K562 (cell line): ENCODE results near the gene GPRC6A. TPM values are rescaled to one million over a fixed set of nuclear protein-coding genes. Genes with fewer than 3 reads are reported as not detected.

Source experiments
- ATAC-seq: fragments of 200-7000 bp; cut with Tn5 transposase; 3 replicates; pipeline ENCODE4 v1.9.1; 2020; ENCODE audit warnings: moderate library complexity
- BruUV-seq: library from RNA; stranded (reverse); fragments of 400-500 nt; replicated peaks from 2 replicates; lab custom pipeline; 2021; lab: Mats Ljungman, UMichigan
- CTCF ChIA-PET: fragments of 300-600 bp; formaldehyde crosslinking; extraction: SDS; loops from one replicate; lab custom pipeline; 2021; ENCODE audit warnings: low intra/inter-chr PET ratio; lab: Yijun Ruan, JAX
- POLR2A ChIA-PET: fragments of 300-600, 350-650 bp; sonication (Branson Sonifier 250); formaldehyde crosslinking; extraction: SDS; loops from one replicate; lab custom pipeline; 2021; ENCODE audit warnings: antibody characterized with exemption, inconsistent platforms; lab: Yijun Ruan, JAX
- DNase-seq, 4 experiments: peaks; one replicate each; pipeline versions ENCODE4 v3.0.0 to v3.0.0-alpha.2; 2011 to 2018; ENCODE audit warnings: low spot score in 3 of 4, mixed read lengths in 3 of 4; ENCODE audit errors: extremely low read depth in 1 of 4
- FAIRE-seq: peaks from 2 replicates; lab custom pipeline; 2011; peaks lifted over from hg19 to GRCh38; lab: Jason Lieb, UNC
- H2AFZ ChIP-seq: 2 replicates; pipeline ENCODE4 v1.6.0; 2011; ENCODE audit warnings: low read depth, low read length, control low read depth, inconsistent platforms
- H3K27ac ChIP-seq: fragments of 200-600 bp; 3 replicates; pipeline ENCODE4 v1.8.0; 2011; ENCODE audit warnings: low read depth, mild to moderate bottlenecking, control low read depth, inconsistent platforms, low read length, moderate library complexity, mixed read lengths; ENCODE audit errors: extremely low read depth
- H3K27me3 ChIP-seq, 2 experiments: fragments of 300-600 bp in 1 of 2; 2 replicates in 1 of 2; 3 replicates in 1 of 2; pipeline versions ENCODE4 v1.6.0 to v1.8.0; 2011; ENCODE audit warnings: inconsistent platforms in 2 of 2, low read length in 2 of 2, mild to moderate bottlenecking in 1 of 2, mixed read lengths in 1 of 2, moderate library complexity in 1 of 2; ENCODE audit not compliant: control insufficient read depth in 2 of 2, insufficient read depth in 2 of 2
- H3K36me3 ChIP-seq: fragments of 300-600 bp; 3 replicates; pipeline ENCODE4 v1.8.0; 2011; ENCODE audit warnings: mild to moderate bottlenecking, low read length, inconsistent platforms; ENCODE audit not compliant: control insufficient read depth, insufficient read depth
- H3K4me1 ChIP-seq, 2 experiments: fragments of 200-600 bp in 1 of 2; replicated peaks in 1 of 2; 2 replicates in 1 of 2; 3 replicates in 1 of 2; pipeline versions ENCODE4 v1.5.1 to v1.8.0; 2011; ENCODE audit warnings: inconsistent platforms in 2 of 2, low read length in 2 of 2, mild to moderate bottlenecking in 1 of 2, mixed read lengths in 1 of 2, moderate library complexity in 1 of 2; ENCODE audit not compliant: control insufficient read depth in 2 of 2, insufficient read depth in 2 of 2
- H3K4me2 ChIP-seq: 2 replicates; pipeline ENCODE4 v1.6.1; 2011; ENCODE audit warnings: low read length, control low read depth, inconsistent platforms, mixed read lengths; ENCODE audit not compliant: insufficient read depth
- H3K4me3 ChIP-seq: fragments of 200-600 bp; sonication (generic), shearing (Covaris generic); 2 replicates; pipeline ENCODE4 v1.5.1; 2016; ENCODE audit warnings: control low read depth, inconsistent platforms
- H3K79me2 ChIP-seq: fragments of 200-600 bp; 3 replicates; pipeline ENCODE4 v1.8.0; 2011; ENCODE audit warnings: low read length, inconsistent platforms; ENCODE audit not compliant: control insufficient read depth, insufficient read depth
- H3K9ac ChIP-seq, 2 experiments: 2 replicates each; pipeline versions ENCODE4 v1.6.0 to v1.6.1; 2011; ENCODE audit warnings: low read depth in 2 of 2, low read length in 2 of 2, control low read depth in 1 of 2, inconsistent platforms in 1 of 2, mild to moderate bottlenecking in 1 of 2, mixed read lengths in 1 of 2; ENCODE audit not compliant: insufficient read depth in 1 of 2
- H3K9me1 ChIP-seq: one replicate; pipeline ENCODE4 v1.6.0; 2011; ENCODE audit warnings: inconsistent platforms, mild to moderate bottlenecking, low read length, moderate library complexity; ENCODE audit not compliant: control insufficient read depth, insufficient read depth
- H3K9me3 ChIP-seq: replicated peaks from 2 replicates; pipeline ENCODE4 v1.5.1; 2011; ENCODE audit warnings: low read depth, low read length, inconsistent platforms; ENCODE audit not compliant: control insufficient read depth, insufficient read depth
- H4K20me1 ChIP-seq: replicated peaks from 2 replicates; pipeline ENCODE4 v1.6.1; 2011; ENCODE audit warnings: low read length, inconsistent platforms, mixed read lengths; ENCODE audit not compliant: control insufficient read depth, insufficient read depth
- CBX3 ChIP-seq, 2 experiments: IDR thresholded peaks; 1 replicate in 1 of 2; 2 replicates in 1 of 2; pipeline ENCODE4 v1.6.1; 2012; ENCODE audit warnings: inconsistent platforms in 2 of 2, low read length in 2 of 2, borderline replicate concordance in 1 of 2, control low read depth in 1 of 2
- HOXB6 ChIP-seq: fragments of 250-450 bp; sonication (Bioruptor Pico); IDR thresholded peaks from 2 replicates; pipeline ENCODE4 v1.5.1; 2022; ENCODE audit warnings: mild to moderate bottlenecking, borderline replicate concordance
- KDM4B ChIP-seq, 2 experiments: fragments of 450-650 bp in 1 of 2; sonication (generic) in 1 of 2; IDR thresholded peaks; 2 replicates each; pipeline ENCODE4 v1.6.1; 2016 to 2017; ENCODE audit warnings: borderline replicate concordance in 2 of 2, antibody characterized with exemption in 1 of 2, low read depth in 1 of 2, mild to moderate bottlenecking in 1 of 2
- MAFG ChIP-seq: fragments of 450-650 bp; conservative IDR thresholded peaks from 2 replicates; pipeline ENCODE4 v1.6.1; 2016; ENCODE audit warnings: missing genetic modification characterization, missing compliant biosample characterization
- PYGO2 ChIP-seq: fragments of 450-650 bp; IDR thresholded peaks from 2 replicates; pipeline ENCODE4 v1.6.1; 2016; ENCODE audit warnings: mild to moderate bottlenecking, missing genetic modification characterization, moderate library complexity, missing compliant biosample characterization
- TBL1XR1 ChIP-seq, 2 experiments: IDR thresholded peaks; 2 replicates each; pipeline ENCODE4 v1.6.1; 2012; ENCODE audit warnings: improper control_type of control experiment in 2 of 2, low read length in 2 of 2, mild to moderate bottlenecking in 1 of 2
- ZNF609 ChIP-seq: sonication (generic); formaldehyde crosslinking; IDR thresholded peaks from 2 replicates; pipeline ENCODE4 v1.8.1; 2023; ENCODE audit warnings: missing genetic modification reagents, mild to moderate bottlenecking, borderline replicate concordance
- in situ Hi-C: fragments of 300-500 bp; cut with MboI; formaldehyde crosslinking; loops from 4 replicates; pipeline ENCODE4 v1.15.0; 2018; ENCODE audit warnings: inconsistent platforms, mixed read lengths
- intact Hi-C: fragments of 100-400 bp; cut with micrococcal nuclease; formaldehyde crosslinking; loops from 2 replicates; pipeline ENCODE4 v1.14.2; 2022
- polyA plus RNA-seq, 8 experiments: library from polyadenylated mRNA; depleted of rRNA in 4 of 8; stranded (reverse) in 5 of 8; unstranded in 3 of 8; fragments of >200 nt; fragmentation: Nextera tagmentation in 2 of 8; fragmentation: Illumina TruSeq in 1 of 8; extraction: Ambion mirVana in 2 of 8; extraction: Trizol in 1 of 8; gene quantifications; 2 replicates each; pipeline versions ENCODE4 v1.2.1 to v1.2.3, GENCODE V29; 2011 to 2014; ENCODE audit warnings: inconsistent platforms in 1 of 8, missing spikeins in 1 of 8
- total RNA-seq, 7 experiments: library from RNA; depleted of rRNA in 6 of 7; stranded (reverse); fragments of >200 nt in 6 of 7; fragmentation: Illumina TruSeq in 2 of 7; extraction: Trizol in 2 of 7; gene quantifications; 2 replicates each; pipeline versions ENCODE4 v1.2.1 to v1.2.3, GENCODE V29; 2011 to 2021; ENCODE audit warnings: low replicate concordance in 1 of 7

The GPRC6A gene
- total and polyA plus RNA-seq, 9 of the 15 experiments (the other 6 are each of a cell fraction or from before 2014, with no cell fraction given), result 0.03 TPM; not detected in 7

DNA sequence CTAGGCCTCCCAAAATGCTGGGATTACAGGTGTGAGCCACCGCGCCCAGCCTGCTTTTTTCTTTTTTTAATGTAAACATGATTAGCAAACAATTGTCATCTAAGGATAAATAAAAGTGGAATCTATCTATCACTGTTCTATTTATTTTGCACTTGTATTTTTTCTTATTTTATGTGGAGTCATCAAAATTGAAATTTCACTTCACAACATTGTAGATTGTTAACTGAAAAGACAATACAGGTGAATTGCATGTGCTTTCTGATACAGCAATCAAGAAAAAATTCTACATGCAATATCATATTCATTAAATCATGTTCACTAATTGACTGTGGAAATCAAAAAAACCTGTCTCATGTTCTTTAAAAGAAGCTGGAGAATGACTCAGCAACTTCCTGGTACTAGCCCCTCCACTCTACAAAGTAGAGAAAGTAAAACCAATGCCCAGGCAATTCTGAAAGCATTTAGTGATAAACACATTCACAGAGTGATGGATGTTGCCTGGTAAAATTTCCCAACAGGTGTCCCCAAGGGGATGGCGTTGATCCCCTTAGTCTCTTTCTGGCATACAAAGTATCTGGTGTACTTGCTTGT lies 37.5 kb upstream of the GPRC6A start (continued):
- TF ChIP-seq TBL1XR1 (IDR thresholded peaks at IDR 0.05; ENCODE audit: low read length in 2 of 2), result no peak
- TF ChIP-seq MAFG (tag), result peak; percentile 89

DNA sequence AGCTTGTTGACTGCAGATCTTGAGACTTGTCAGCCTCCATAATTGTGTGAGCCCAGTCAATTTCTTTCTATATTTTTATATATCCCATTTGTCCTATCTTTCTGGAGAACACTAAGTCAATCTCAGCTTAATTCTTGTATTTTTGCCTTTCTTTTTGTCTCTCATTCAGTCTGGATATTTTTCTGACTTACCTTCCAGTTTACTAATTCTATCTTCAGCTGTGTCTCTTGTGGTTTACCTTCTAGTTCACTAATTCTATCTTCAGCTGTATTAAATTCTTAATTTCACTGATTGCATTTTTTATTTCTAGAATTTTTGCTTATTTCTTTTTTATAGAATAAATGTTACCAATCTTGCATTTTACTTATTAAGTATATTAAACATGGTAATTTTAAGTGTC lies 30.4 kb upstream of the GPRC6A start:
- BruUV-seq, result no TSS peak
- FAIRE-seq, result no peak
- Histone ChIP-seq H3K27me3 (no peaks in the 10 kb centered on the region), H3K9me3 (no peaks in the 10 kb centered on the region), H4K20me1 (no peaks in the 10 kb centered on the region)
- TF ChIP-seq KDM4B (IDR thresholded peaks at IDR 0.05; ENCODE audit: borderline replicate concordance in 2 of 2, low read depth in 1 of 2), result no peak
- TF ChIP-seq CBX3 (IDR thresholded peaks at IDR 0.05; ENCODE audit: borderline replicate concordance in 1 of 2, low read length in 2 of 2), result peak in 1 of 2 experiments; percentile 70; a peak in 2 of 3 replicates
- TF ChIP-seq HOXB6 (CRISPR knock-in tag), result no peak
- TF ChIP-seq PYGO2 (tag), result no peak
- no peak for TF ChIP-seq ZNF609 (CRISPR knock-in tag)
- TF ChIP-seq, all 486 proteins: peak for 1
- in situ Hi-C loops, result no loop called here
- Histone ChIP-seq H2AFZ (no peak overlapping the region), H3K4me1 (no peaks in the 10 kb centered on the region), H3K4me2 (no peak overlapping the region), H3K27ac (no peak overlapping the region), H3K9ac (no peak overlapping the region), H3K79me2 (no peaks in the 10 kb centered on the region), H3K4me3 (no peak overlapping the region), H3K36me3 (no peaks in the 10 kb centered on the region), H3K9me1 (no peaks in the 10 kb centered on the region)
- ChIA-PET POLR2A (no interaction called here), CTCF (no interaction called here)
- no peak for ATAC-seq
- intact Hi-C loops, result no loop called here
- no peak for DNase-seq
